Measurements from ENCODE around the gene BDKRB2. TPM values are rescaled to one million over a fixed set of nuclear protein-coding genes. Genes with fewer than 3 reads are reported as not detected.
"Not testable (repeated sequence)": the region's sequence is repeated elsewhere in the genome, so short reads cannot be mapped to it uniquely, and the experiment has no call there.

Gene BDKRB2
- total and polyA plus RNA-seq, 12 donors, result 0.18 to 6.8 (median 1.6) TPM

DNA sequence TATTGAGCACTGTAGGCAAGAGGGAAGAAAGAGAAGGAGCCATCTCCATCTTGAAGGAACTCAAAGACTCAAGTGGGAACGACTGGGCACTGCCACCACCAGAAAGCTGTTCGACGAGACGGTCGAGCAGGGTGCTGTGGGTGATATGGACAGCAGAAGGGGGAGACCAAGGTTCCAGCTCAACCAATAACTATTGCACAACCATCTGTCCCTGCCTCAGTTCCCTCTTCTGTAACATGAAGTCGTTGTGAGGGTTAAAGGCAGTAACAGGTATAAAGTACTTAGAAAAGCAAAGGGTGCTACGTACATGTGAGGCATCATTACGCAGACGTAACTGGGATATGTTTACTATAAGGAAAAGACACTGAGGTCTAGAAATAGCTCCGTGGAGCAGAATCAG, 37.5 kb downstream of the BDKRB2 start:
- TF ChIP-seq, protein P1, sequence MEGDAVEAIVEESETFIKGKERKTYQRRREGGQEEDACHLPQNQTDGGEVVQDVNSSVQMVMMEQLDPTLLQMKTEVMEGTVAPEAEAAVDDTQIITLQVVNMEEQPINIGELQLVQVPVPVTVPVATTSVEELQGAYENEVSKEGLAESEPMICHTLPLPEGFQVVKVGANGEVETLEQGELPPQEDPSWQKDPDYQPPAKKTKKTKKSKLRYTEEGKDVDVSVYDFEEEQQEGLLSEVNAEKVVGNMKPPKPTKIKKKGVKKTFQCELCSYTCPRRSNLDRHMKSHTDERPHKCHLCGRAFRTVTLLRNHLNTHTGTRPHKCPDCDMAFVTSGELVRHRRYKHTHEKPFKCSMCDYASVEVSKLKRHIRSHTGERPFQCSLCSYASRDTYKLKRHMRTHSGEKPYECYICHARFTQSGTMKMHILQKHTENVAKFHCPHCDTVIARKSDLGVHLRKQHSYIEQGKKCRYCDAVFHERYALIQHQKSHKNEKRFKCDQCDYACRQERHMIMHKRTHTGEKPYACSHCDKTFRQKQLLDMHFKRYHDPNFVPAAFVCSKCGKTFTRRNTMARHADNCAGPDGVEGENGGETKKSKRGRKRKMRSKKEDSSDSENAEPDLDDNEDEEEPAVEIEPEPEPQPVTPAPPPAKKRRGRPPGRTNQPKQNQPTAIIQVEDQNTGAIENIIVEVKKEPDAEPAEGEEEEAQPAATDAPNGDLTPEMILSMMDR (IDR thresholded peaks at IDR 0.05), result no peak
- no peak for TF ChIP-seq POLR2A (IDR thresholded peaks at IDR 0.05)
- H3K27me3 ChIP-seq, result no peaks in the 10 kb centered on the region
- no peak overlapping the region for H3K4me3 ChIP-seq
- H3K9me3 ChIP-seq (replicated peaks in 1 of 3), result no peaks in the 10 kb centered on the region
- intact Hi-C loops (cut with DNase I), result no loop called here
- no peak overlapping the region for H3K27ac ChIP-seq
- H3K36me3 ChIP-seq (replicated peaks in 1 of 2), result no peaks in the 10 kb centered on the region
- no peak for DNase-seq
- H3K4me1 ChIP-seq (replicated peaks in 1 of 2), result no peaks in the 10 kb centered on the region
- 89 to 92% (median 91%) methylated on average over 10 of the region's 10 CpGs for WGBS, 4 donors

- Histone ChIP-seq H3K27me3 (no peaks in the 10 kb centered on the region), H3K4me3 (no peak overlapping the region), H3K27ac (no peak overlapping the region), H3K36me3 (replicated peaks in 1 of 2) (no peaks in the 10 kb centered on the region), H3K9me3 (replicated peaks in 1 of 3) (no peaks in the 10 kb centered on the region), H3K4me1 (replicated peaks in 1 of 2) (no peaks in the 10 kb centered on the region)
- TF ChIP-seq POLR2A (IDR thresholded peaks at IDR 0.05), result no peak
- TF ChIP-seq, protein P1 (IDR thresholded peaks at IDR 0.05), result no peak
- 63 to 75% (median 69%) methylated on average over 5 of the region's 5 CpGs for WGBS, 4 donors
- intact Hi-C loops (cut with DNase I), result no loop called here
- DNase-seq, result no peak
Observed at GRCh38 chr14:96243785-96244184, 39.1 kb downstream of the BDKRB2 start.

- intact Hi-C loops (cut with DNase I); H3K36me3 ChIP-seq (replicated peaks in 1 of 2); H3K27me3 ChIP-seq; DNase-seq; H3K9me3 ChIP-seq (replicated peaks in 1 of 3); H3K27ac ChIP-seq; H3K4me1 ChIP-seq (replicated peaks in 1 of 2); H3K4me3 ChIP-seq: not testable (repeated sequence)
- WGBS, 4 donors, result 83 to 88% (median 87%) methylated on average over 3 of the region's 3 CpGs
Observed at GRCh38 chr14:96245074-96245473, 40.4 kb downstream of the BDKRB2 start.

DNA sequence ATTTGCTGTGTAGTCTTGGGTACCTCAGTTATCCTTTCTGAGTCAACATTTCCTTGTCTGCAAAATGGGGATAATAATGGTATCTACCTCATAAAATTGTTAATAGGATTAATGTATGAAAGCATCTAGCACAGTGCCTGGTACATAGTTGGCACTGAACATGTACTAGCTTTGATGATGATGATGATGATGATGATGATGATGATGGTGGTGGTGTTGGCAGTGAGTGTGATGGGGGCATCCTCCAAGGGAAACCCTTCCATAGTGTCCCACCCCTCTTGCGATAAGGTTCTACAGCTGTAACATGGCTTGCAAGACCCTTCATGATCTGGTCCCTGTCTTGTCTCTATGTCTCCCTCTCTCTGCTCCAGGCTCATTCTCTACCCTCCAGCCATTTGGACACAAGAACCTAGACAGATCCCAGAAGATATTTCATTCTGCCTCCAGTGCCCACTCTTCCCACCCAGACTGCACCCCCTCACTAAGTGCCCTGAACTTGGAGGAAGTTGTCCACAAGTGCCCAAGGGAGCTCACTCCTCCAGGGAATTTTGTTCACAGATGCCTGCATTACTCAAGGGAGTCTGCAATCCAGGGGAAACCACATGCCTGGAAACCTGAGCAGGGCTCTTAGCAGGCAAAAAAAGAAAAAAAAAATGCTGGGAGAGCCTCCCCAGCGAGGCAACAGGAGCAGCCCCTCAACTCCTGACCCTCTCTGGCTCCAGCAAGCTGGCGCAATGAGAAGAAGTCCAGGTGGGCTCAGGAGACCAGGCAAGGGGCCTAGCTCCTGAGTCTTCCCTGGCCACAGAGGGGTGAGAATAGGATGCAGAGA, 41.3 kb downstream of the BDKRB2 start:
- no peak for TF ChIP-seq POLR2A (IDR thresholded peaks at IDR 0.05)
- TF ChIP-seq, protein P1 (IDR thresholded peaks at IDR 0.05), result no peak
- Histone ChIP-seq H3K4me3 (no peak overlapping the region), H3K9me3 (replicated peaks in 1 of 3) (no peaks in the 10 kb centered on the region), H3K4me1 (replicated peaks in 1 of 2) (no peaks in the 10 kb centered on the region), H3K36me3 (replicated peaks in 1 of 2) (no peaks in the 10 kb centered on the region), H3K27ac (no peak overlapping the region), H3K27me3 (peaks cover under 1% of the 10 kb centered on the region)
- intact Hi-C loops (cut with DNase I), result no loop called here
- WGBS, 4 donors, result 71 to 87% (median 83%) methylated on average over 3 of the region's 3 CpGs
- no peak for DNase-seq

DNA sequence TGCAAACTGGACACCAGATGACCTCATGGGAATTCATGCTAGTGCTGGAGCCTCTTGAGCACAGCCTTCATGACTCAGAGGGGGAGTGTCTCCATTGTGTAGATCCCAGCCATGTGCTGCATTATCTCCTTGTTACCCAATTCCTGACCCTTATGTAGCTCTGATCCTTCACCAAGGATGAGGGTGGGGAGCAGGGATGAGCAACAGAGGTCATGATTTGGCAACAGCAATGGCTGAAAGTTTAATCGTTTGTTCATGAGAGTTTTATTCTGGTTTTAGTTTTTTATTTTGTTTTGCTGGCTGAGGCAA, 41.9 kb downstream of the BDKRB2 start:
- H3K4me1 ChIP-seq (replicated peaks in 1 of 2), result no peaks in the 10 kb centered on the region
- no peak for TF ChIP-seq POLR2A (IDR thresholded peaks at IDR 0.05)
- TF ChIP-seq, protein P1 (IDR thresholded peaks at IDR 0.05), result no peak
- no peaks in the 10 kb centered on the region for H3K36me3 ChIP-seq (replicated peaks in 1 of 2)
- H3K27me3 ChIP-seq, result peaks cover 2% of the 10 kb centered on the region
- DNase-seq, result peak in 2 of 7 donors; percentile 13 to 29
- no peak overlapping the region for H3K4me3 ChIP-seq
- intact Hi-C loops (cut with DNase I), result no loop called here
- H3K9me3 ChIP-seq (replicated peaks in 1 of 3), result no peaks in the 10 kb centered on the region
- no peak overlapping the region for H3K27ac ChIP-seq
- WGBS, 4 donors, result 56 to 86% (median 73%) methylated on average over 1 of the region's 1 CpG

All from adrenal gland (tissue), 12 donors.